ENCODE results near the gene PDSS2. TPM values are rescaled to one million over a fixed set of nuclear protein-coding genes. Genes with fewer than 3 reads are reported as not detected.
"Not testable (repeated sequence)": the region's sequence is repeated elsewhere in the genome, so short reads cannot be mapped to it uniquely, and the experiment has no call there.

PDSS2 gene
- total RNA-seq, 2 experiments from 2014 or later, result 11.5 to 11.8 TPM

DNA sequence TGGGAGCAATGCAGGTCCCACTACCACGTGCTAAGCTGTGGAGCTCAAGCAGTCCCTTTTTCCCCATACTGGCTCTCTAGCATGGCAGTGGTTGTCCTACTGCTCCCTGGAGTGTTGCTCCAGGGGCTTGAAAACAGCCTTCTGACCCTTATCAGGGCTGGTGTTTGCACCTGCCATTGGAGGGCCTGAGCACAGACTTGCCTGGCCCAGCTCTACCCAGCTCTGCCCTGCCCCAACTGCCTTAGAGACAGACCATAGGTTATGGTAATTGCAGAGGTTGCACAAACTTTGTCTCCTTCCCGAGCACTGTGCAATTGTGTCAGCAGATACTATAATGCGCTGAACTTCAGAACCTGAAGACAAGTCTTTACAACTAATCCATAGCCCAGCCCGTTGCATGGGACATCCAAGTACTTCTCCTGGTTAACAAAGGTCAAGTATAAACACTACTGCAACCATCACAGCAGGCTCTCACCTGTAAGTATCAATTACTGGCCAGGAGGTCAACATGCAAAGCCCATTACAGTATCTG is 58.7 kb downstream of the PDSS2 start:
- DNase-seq, result no peak
- ChIA-PET POLR2A (no interaction called here), CTCF (no interaction called here)
- H3K36me3 Mint-ChIP-seq (ENCODE audit: low read depth), result peaks cover 50% of the 10 kb centered on the region
- H3K4me1 Mint-ChIP-seq, result no peaks in the 10 kb centered on the region
- H3K27ac Mint-ChIP-seq, result no peak overlapping the region
- H3K4me3 Mint-ChIP-seq, result no peak overlapping the region
- H3K9me3 Mint-ChIP-seq, result peaks cover 43% of the 10 kb centered on the region
- H3K27me3 Mint-ChIP-seq, result no peaks in the 10 kb centered on the region

DNA sequence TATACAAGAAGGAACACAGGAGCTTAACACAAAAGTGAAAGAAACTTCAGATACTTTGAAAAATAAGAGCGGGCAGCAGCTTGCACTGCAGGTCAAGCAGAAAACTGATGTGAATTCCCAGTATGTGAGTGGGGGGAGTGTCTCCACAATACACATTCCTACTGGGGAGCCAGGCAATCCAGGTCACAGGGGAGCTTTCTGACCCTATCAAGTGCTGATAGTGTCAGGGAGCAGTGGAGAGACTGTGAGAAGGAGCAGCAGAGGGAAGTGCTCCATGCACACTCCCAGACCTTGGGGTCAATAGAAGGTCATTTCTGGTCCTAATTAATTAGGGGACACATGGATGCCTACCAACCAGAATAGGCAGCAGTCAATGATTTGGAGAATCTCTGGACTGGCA is 59.4 kb downstream of the PDSS2 start:
- H3K27me3 Mint-ChIP-seq, result no peaks in the 10 kb centered on the region
- peaks cover 43% of the 10 kb centered on the region for H3K9me3 Mint-ChIP-seq
- ChIA-PET CTCF (no interaction called here), POLR2A (no interaction called here)
- no peak for DNase-seq
- H3K27ac Mint-ChIP-seq, result no peak overlapping the region
- no peak overlapping the region for H3K4me3 Mint-ChIP-seq
- peaks cover 49% of the 10 kb centered on the region for H3K36me3 Mint-ChIP-seq (ENCODE audit: low read depth)
- H3K4me1 Mint-ChIP-seq, result no peaks in the 10 kb centered on the region

DNA sequence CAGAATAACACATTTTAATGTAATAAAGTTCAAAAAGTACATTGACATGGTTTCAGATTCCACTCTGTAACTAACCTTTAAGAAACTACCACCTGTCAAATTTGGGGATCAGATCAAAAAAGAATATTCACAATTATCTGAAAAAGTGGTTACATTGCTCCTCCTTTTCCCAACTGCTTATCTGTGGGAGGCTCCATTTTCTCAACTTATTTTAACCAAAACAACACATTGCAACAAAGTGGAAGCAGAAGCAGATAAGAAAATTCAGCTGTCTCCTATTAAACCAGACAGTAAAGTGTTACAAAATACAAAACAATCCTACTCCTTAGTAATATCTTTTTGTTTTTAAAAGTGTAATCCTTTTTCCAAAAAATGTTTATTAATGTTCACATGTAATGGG is 61.4 kb downstream of the PDSS2 start:
- Mint-ChIP-seq H3K9me3 (peaks cover 45% of the 10 kb centered on the region), H3K4me1 (no peaks in the 10 kb centered on the region), H3K36me3 (ENCODE audit: low read depth) (peaks cover 45% of the 10 kb centered on the region), H3K27me3 (no peaks in the 10 kb centered on the region), H3K27ac (no peak overlapping the region), H3K4me3 (no peak overlapping the region)
- POLR2A ChIA-PET, result no interaction called here
- DNase-seq, result no peak
- CTCF ChIA-PET, result no interaction called here

DNA sequence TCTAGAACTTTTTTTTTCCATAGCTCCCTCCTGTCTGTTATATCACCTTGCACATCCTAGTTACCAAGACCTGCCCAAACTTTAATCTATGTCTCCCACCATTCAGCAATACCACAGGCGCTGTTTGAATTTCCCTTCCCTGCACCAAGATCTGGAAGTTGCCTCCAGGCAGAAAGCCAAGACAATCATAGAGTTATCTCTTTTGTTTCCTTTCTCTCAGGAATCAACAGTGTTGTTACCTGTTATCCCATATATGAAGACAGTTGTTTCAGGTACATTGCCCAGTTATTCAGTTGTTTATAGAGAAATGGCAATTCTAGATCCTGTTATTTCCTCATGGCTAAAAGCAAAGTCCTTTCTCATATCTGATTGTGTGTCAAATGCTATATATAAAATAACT is 63.2 kb downstream of the PDSS2 start:
- Mint-ChIP-seq H3K27ac (no peak overlapping the region), H3K27me3 (no peaks in the 10 kb centered on the region), H3K4me3 (no peak overlapping the region), H3K36me3 (ENCODE audit: low read depth) (peaks cover 35% of the 10 kb centered on the region), H3K4me1 (no peaks in the 10 kb centered on the region), H3K9me3 (peaks cover 38% of the 10 kb centered on the region)
- POLR2A ChIA-PET, result no interaction called here
- DNase-seq, result no peak
- CTCF ChIA-PET, result no interaction called here

DNA sequence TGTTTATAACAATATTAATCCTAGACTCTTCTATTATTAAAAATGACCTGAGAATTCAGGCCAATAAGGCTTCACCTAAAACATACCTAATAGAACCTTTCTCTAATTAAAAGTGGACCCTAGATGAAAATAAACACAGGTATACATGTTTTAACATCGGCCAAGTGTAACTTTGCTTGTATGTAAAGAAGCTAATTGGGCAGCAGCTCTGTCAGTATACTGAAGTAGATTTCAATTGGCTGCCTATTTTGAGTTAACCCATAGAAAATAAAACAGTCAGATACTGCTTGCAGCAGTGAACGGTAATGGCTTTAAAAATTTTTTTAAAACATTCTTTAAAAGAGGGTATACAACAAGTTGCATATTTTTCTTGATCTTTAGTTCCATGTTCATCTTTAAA is 67.3 kb downstream of the PDSS2 start:
- H3K9me3 Mint-ChIP-seq, result peaks cover 26% of the 10 kb centered on the region
- H3K27ac Mint-ChIP-seq, result no peak overlapping the region
- H3K27me3 Mint-ChIP-seq, result no peaks in the 10 kb centered on the region
- H3K4me3 Mint-ChIP-seq, result no peak overlapping the region
- no peak for DNase-seq
- H3K36me3 Mint-ChIP-seq (ENCODE audit: low read depth), result peaks cover 22% of the 10 kb centered on the region
- peaks cover 3% of the 10 kb centered on the region for H3K4me1 Mint-ChIP-seq
- CTCF ChIA-PET, result no interaction called here
- POLR2A ChIA-PET, result no interaction called here

DNA sequence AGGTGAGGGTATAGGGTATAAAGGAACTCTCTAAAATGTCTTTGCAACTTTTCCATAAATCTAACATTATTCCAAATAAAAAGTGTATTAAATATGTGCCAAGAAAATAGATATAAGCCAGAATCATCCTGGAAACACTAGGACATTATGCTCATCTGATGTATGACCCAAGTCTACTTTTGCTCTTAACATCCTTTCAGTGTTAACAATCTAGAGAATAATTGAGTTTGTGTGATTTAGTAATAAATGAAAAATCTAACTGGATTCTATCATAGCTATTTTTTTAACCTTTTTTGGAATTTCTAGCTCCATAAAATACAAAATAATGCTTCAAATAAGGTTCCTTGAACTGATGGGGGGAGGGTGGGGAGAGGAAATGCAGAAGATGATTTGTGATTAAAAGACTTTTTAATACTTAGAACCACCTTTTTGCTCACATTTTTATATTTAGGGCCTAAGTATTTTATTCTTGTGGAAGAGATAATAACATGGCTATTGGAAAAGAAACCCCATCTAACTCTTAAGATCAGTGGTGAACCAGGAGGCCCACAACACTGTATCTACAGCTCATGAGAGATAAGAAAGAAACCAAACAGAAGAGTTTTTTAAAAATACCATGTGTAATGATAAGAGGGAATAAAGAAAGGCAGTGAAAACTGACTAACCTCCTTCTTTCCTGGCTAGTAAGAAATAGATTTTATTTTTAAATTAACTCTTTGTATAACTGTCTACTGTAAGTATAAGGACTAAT is 68.5 kb downstream of the PDSS2 start:
- Mint-ChIP-seq H3K27me3 (no peaks in the 10 kb centered on the region), H3K4me3 (no peak overlapping the region), H3K9me3 (peaks cover 22% of the 10 kb centered on the region), H3K36me3 (ENCODE audit: low read depth) (peaks cover 17% of the 10 kb centered on the region), H3K4me1 (peaks cover 3% of the 10 kb centered on the region), H3K27ac (no peak overlapping the region)
- POLR2A ChIA-PET, result no interaction called here
- no peak for DNase-seq
- CTCF ChIA-PET, result interaction anchor here (1.0 kb wide), 1 partner anchor 73 kb away, joined by 5 read pairs; no protein-coding TSS in a partner anchor

DNA sequence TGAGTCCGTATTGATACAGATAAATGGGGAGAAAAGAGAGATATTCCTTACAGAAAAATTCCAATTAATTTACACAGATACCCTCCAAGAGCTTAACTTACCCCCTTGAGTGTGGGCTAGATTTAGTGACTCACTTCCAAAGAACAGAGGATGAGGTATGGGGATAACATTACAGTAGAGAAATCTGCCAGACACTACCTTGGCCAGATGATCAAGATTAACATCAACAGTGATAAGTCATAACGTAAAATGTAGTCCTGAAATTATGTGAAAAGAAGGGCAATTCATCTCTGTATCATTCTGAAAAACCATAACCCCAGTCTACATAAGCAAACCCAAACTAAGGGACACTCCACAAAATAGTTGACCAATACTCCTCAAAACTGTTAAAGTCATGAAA is 69.3 kb downstream of the PDSS2 start:
- Mint-ChIP-seq H3K9me3 (peaks cover 19% of the 10 kb centered on the region), H3K27ac (no peak overlapping the region), H3K4me1 (peaks cover 3% of the 10 kb centered on the region), H3K4me3 (no peak overlapping the region), H3K36me3 (ENCODE audit: low read depth) (peaks cover 13% of the 10 kb centered on the region), H3K27me3 (no peaks in the 10 kb centered on the region)
- ChIA-PET POLR2A (no interaction called here), CTCF (no interaction called here)
- DNase-seq, result no peak

DNA sequence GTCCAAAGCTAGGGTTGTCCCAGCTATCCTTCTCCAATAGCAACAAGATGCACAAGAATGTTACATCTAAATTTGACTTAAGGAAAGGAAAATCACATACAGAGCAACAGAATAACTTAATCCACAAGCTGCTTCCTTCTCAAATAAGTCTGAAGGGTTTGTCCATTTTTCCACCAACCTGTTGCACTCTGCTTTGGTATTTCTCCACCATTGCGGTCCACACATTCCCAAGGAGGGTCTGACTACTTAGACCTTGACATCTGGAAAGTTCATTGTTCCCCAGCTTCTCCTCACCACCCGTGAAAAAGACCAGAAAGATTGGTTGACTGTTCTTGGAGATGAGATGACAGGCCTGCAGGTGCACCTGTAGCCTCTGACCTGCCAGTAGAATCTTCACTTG is 72.5 kb downstream of the PDSS2 start:
- ChIA-PET CTCF (interaction anchor here (0.7 kb wide), 1 partner anchor 69 kb away, joined by 3 read pairs; no protein-coding TSS in a partner anchor), POLR2A (no interaction called here)
- Mint-ChIP-seq H3K27ac (no peak overlapping the region), H3K9me3 (no peaks in the 10 kb centered on the region), H3K4me1 (peaks cover 3% of the 10 kb centered on the region), H3K27me3 (no peaks in the 10 kb centered on the region), H3K36me3 (ENCODE audit: low read depth) (no peaks in the 10 kb centered on the region), H3K4me3 (no peak overlapping the region)
- no peak for DNase-seq

DNA sequence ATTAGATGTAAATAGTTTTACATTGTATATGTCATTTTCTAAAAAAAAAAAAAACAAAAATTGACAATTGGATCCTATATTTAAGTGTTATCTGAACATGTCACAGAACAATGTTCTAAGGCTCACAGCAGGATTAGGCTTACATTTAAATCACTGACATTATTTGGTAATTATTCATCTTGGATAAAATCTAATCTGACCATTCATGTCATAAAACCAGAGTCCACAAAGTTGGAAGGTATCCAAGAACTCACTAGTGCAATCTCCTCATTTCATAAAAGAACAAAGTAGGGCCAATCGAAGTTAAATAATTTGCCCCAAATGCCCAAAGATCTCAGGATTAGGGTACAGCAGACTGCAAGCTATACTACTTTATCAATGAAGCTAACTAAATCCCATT is 73.0 kb downstream of the PDSS2 start:
- CTCF ChIA-PET, result interaction anchor here (0.7 kb wide), 1 partner anchor 68 kb away, joined by 3 read pairs; no protein-coding TSS in a partner anchor
- no peak for DNase-seq
- Mint-ChIP-seq H3K36me3 (ENCODE audit: low read depth) (no peaks in the 10 kb centered on the region), H3K27ac (no peak overlapping the region), H3K27me3 (no peaks in the 10 kb centered on the region), H3K9me3 (no peaks in the 10 kb centered on the region), H3K4me3 (no peak overlapping the region), H3K4me1 (peaks cover 3% of the 10 kb centered on the region)
- POLR2A ChIA-PET, result no interaction called here

DNA sequence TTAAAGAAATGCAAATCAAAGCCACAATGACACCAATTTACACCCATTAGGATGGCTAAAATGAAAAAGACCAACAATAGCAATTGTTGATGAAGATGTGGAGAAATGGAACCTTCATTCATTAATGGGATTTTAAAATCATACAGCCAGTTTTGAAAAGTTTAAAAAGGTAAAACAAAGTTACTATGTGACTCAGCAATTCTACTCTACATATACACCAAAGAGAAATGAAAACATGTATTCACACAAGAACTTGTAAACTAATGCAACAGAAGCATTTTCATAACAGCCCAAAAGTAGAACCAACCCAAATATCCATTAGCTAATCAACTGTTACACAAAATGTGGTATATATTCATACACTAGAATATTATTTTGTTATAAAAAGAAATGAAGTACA is 75.7 kb downstream of the PDSS2 start:
- POLR2A ChIA-PET, result no interaction called here
- Mint-ChIP-seq H3K9me3 (peaks cover 2% of the 10 kb centered on the region), H3K27me3 (no peaks in the 10 kb centered on the region), H3K4me3 (no peak overlapping the region), H3K36me3 (ENCODE audit: low read depth) (no peaks in the 10 kb centered on the region), H3K27ac (no peak overlapping the region), H3K4me1 (no peaks in the 10 kb centered on the region)
- CTCF ChIA-PET, result no interaction called here
- DNase-seq, result no peak

DNA sequence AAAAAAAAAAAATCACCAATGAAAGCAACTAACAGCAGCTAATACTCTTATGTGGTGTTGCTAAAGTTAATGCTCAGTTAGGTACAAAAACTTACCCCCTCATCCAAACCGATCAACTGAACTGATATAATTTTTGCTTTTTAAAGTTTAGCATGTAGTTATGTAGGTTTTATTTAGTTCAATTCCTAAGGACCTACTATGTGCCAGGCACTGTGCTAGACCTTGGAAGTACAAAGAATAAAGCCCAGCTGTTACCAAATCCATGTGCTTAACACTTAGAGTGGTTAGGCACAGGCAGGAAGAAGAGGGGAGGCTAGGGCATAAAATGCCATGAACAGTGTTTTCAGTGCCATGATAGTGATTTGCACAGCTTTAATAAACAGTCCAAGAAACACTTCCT is 85.1 kb downstream of the PDSS2 start:
- no peak overlapping the region for H3K27ac Mint-ChIP-seq

DNA sequence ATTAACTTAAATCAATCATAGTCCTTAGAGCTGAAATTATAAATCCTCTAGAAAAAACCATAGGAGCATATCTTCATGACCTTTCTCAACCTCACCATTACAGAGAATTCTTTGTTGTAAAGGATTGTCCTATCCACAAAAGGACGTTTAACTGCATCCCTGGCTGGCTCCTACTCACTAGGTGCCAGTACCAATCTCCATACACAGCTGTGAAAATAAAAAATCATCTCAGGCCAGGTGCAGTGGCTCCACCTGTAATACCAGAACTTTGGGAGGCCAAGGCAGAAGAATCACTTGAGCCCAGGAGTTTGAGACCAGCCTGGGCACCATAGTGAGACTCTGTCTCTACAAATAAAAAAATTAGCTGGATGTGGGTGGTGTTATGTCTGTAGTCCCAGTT is 89.9 kb downstream of the PDSS2 start:
- Mint-ChIP-seq H3K36me3 (ENCODE audit: low read depth) (no peaks in the 10 kb centered on the region), H3K9me3 (no peaks in the 10 kb centered on the region), H3K4me1 (no peaks in the 10 kb centered on the region), H3K4me3 (no peak overlapping the region), H3K27me3 (no peaks in the 10 kb centered on the region), H3K27ac (no peak overlapping the region)
- ChIA-PET POLR2A (no interaction called here), CTCF (no interaction called here)
- DNase-seq, result no peak

More for the DNA sequence above, 85.1 kb downstream of the PDSS2 start:
- H3K4me3 Mint-ChIP-seq, result no peak overlapping the region
- DNase-seq, result no peak
- H3K4me1 Mint-ChIP-seq, result no peaks in the 10 kb centered on the region
- CTCF ChIA-PET, result no interaction called here
- POLR2A ChIA-PET, result no interaction called here
- H3K27me3 Mint-ChIP-seq, result no peaks in the 10 kb centered on the region
- no peaks in the 10 kb centered on the region for H3K36me3 Mint-ChIP-seq (ENCODE audit: low read depth)
- peaks cover 7% of the 10 kb centered on the region for H3K9me3 Mint-ChIP-seq

DNA sequence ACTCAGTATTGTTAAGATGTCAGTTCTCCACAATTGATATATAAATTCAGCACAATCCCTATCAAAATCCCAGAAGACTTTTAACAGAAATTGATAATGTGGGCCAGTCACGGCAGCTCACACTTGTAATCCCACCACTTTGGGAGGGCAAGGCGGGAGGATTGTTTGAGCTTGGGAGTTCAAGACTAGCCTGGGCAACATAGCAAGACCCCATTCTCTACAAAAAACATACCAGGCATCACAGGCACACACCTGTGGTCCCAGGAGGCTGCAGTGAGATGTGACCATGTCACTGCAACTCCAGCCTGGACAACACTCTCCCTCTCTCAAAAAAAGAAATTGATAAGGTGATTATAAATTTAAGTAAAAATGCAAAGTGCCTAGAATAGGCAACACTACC is 90.9 kb downstream of the PDSS2 start:
- no peak overlapping the region for H3K27ac Mint-ChIP-seq

DNA sequence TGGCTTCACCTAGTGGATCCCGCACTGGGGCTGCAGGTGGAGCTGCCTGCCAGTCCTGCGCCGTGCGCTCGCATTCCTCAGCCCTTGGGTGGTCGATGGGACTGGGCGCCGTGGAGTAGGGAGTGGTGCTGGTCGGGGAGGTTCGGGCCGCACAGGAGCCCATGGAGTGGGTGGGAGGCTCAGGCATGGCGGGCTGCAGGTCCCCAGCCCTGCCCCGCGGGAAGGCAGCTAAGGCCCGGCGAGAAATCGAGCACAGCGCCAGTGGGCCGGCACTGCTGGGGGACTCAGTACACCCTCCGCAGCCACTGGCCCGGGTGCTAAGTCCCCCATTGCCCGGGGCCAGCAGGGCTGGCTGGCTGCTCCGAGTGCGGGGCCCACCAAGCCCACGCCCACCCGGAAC is 95.2 kb downstream of the PDSS2 start:
- H3K36me3 Mint-ChIP-seq (ENCODE audit: low read depth), result peaks cover 22% of the 10 kb centered on the region
- H3K4me1 Mint-ChIP-seq, CTCF ChIA-PET, H3K9me3 Mint-ChIP-seq, H3K27me3 Mint-ChIP-seq, POLR2A ChIA-PET, H3K27ac Mint-ChIP-seq, DNase-seq, H3K4me3 Mint-ChIP-seq: not testable (repeated sequence)

More for the DNA sequence above, 90.9 kb downstream of the PDSS2 start:
- no peak overlapping the region for H3K4me3 Mint-ChIP-seq
- H3K27me3 Mint-ChIP-seq, result no peaks in the 10 kb centered on the region
- peaks cover 5% of the 10 kb centered on the region for H3K36me3 Mint-ChIP-seq (ENCODE audit: low read depth)
- DNase-seq, result no peak
- CTCF ChIA-PET, result interaction anchor here (0.6 kb wide), 1 partner anchor 103 kb away, joined by 3 read pairs; no protein-coding TSS in a partner anchor
- peaks cover 4% of the 10 kb centered on the region for H3K9me3 Mint-ChIP-seq
- no peaks in the 10 kb centered on the region for H3K4me1 Mint-ChIP-seq
- POLR2A ChIA-PET, result no interaction called here

All from activated CD4-positive, alpha-beta memory T cell treated with anti-CD3 and anti-CD28 coated beads, Interleukin-2, amount 10 ng/mL, durations not matched to agents 7 days and 5 days (primary cell).